ENCODE results near the gene DAW1.

The DAW1 gene

DNA sequence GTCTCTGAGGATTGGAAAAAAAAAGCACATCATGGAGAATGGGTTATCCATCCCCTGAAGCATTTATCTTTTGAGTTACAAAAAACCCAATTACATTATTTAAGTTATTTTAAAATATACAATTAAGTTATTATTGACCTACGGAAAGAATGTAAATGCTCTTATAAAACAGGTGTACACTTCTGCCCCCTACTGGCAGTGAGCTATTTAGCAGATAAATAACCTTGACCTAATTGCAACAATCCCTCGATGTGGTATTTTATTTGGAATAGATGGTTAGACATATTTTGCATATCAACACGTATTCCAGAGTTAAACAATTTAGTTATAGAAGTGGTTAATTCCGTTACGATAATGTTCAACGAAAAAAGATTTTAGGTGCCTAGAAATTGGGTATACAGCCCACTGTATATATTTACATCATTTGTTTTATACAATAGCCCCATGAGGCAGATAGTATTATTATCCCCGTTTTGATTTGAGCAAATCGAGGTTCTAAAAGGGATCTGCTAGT lies 9.1 kb upstream of the DAW1 start:
- peak; percentile 80 for DNase-seq (ENCODE audit: low read depth)

DNA sequence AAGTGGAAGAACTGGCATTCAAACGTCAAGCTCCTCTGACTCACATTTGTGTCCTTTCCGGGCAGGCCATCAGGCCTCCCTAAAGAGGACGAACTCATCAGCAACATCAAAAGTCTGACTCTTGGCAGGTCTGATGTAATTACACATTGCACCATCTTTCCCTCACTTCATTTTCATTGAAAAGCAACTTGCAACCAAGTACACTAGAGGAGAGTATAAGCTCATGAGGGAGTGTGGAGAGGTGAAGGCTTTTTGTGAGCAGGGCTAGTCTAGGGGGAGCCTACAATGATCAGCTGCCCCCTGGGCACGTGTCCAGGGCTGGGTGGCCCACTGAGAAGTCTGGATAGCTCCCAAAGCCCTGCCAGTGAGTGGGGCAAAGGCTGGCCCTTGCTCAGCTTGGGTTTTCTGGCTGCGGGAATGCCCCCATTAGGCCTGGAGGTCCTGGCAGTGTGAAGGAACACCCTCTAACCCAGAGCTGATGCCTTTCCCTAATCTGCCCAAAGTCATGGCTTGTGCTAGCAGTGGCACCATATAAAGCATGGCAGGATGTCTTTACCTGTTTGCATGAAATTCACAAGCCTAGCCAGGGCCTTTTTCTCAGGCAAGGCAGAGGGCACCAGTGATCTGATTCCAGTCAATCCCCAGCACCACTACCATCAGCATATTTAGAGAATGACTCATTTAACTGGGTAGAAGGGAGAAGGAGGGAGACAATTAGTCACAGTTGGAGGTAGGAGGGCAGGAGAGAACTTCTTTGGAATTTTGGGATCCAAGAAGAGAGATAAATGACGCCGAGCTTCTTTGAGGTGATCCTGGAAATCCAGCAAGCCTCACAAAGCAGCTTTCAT lies 8.5 kb upstream of the DAW1 start:
- peak; percentile 97 for DNase-seq (ENCODE audit: low read depth)

DNA sequence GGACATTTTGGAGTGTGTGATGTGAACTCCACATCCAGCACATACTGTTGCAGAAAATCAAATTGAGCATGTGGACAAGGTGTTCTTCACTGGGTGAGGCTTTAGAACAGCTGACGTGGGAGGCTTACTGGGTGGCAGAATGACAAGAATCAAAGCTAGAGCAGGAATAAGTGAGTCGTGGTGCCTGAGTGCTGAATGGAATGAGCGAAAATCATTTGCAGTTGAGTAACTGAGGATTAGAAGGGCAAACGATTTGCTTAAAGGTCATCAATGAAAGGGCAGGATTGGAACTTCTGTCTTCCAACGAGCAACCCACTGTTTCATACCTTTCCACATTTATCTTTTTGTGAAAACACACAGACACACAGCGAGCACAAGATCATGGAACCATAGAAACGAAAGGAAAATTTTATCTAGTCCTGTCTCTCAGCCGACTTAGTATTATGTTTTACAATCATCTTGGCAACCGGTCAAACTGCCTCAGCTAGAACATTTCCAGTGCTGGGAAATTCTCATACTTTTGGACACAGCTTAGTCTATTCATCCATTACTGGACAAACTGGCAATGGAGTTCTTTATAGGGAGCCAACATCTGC lies 7.2 kb upstream of the DAW1 start:
- peak; percentile 84 for DNase-seq (ENCODE audit: low read depth)

DNA sequence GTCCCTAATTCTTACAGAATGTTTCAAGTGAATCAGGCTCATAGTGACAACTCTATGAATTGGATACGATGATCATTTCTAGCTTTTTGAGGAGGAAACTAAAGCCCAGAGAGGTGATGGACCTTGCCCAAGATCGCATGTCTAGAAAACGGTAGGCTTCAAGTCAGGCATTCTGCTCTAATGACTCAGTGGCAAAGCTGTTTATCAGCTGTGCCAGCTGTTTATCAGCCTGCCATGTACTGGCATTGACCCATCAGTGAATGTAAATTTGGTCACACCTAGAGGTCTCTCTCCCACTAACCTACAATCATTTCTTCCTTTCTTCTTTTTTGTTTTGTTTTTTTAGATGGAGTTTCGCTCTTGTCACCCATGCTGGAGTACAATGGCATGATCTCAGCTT lies 6.1 kb upstream of the DAW1 start:
- no peak for DNase-seq (ENCODE audit: low read depth)

DNA sequence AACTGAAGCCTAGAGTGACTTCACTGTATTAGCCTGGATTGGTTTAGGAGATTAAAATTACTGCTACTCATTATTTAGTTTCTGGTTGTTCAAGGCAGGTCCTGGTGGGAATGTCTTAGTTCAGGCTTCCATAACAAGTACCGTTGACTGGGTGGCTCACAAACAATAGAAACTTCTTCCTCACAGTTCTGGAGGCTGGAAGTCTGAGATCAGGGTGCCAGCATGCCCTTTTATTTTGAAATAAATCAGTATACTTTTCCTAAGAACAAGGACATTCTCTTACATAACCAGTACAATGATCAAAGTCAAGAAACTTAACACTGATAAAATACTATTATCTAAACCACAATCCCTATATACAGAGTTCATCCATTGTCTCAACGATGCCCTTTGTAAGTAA lies 4.0 kb upstream of the DAW1 start:
- DNase-seq (ENCODE audit: low read depth): no peak

DNA sequence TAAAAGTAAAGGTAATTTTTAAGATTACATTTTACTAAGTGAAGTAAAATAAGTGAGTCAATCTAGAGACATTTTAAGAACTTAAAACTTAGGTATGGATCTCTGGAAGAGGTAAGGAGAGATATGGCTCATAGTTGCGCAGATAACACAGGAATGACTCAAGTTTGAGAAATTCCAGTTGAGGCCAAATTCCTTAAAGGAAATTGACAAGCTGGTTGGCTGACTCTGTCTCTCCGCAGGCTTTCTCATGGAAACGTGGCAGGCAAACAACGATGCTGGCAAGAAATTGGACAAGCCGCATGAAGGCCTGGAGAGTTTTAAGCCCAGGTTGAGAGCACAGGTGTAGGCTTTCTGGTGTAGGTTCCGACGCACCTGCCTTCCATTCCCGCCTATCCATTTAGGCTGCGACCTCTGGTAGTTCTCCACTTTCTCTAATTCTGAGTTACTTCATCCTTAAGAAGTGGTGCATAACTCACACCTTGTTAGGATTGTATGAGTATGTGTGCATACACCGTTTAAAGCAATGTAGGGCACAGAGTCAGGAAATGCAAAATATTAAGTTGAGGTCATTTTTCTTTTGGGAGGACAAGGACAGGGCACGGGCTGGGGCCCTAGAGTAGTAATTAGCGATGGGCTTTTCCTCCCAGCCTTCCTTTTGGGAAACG lies 589 bp upstream of the DAW1 start:
- peak; percentile 95 for DNase-seq (ENCODE audit: low read depth)

DNA sequence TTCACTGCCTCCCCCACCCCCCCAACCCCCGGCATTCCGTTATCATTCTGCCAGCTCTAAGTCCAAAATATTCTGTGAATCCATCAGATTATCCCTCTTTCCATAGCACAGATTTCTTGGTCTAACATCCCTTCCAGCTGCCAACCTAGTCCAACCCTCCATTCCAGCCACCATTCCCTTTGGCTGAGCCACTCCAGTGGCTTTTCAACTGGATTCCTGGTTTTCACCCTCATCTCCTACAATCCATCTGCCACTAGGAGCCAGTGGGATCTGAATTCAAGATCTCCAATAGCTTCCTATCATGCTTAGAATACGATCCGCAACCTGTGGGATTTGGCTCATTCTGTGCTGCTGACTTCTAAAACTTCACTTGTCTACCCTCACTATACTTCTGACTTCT lies 1.2 kb downstream of the DAW1 start:
- no peak for DNase-seq (ENCODE audit: low read depth)

DNA sequence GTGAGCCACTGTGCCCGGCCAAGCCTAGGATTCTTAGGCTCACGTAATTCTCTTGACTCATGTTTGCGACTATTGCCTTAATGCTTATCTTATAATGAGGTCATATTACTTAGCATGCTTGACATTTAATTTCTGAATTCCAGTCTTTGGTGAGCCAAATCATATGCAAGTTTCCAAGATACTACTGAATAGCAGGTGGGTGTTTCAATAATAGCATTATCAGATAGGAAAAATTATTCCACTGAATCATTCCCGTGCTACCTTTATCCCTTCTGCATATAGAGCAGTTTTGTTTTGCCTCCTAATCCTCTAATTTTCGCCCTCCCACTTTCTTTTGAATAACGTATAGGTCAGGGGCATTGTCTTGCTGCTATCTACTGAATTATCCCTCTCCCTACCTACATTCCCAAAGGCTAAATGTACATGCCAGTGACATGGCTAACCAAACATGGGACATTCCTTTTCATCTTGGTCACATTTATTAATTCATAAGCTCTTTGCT lies 4.9 kb downstream of the DAW1 start:
- DNase-seq (ENCODE audit: low read depth): peak; percentile 81

DNA sequence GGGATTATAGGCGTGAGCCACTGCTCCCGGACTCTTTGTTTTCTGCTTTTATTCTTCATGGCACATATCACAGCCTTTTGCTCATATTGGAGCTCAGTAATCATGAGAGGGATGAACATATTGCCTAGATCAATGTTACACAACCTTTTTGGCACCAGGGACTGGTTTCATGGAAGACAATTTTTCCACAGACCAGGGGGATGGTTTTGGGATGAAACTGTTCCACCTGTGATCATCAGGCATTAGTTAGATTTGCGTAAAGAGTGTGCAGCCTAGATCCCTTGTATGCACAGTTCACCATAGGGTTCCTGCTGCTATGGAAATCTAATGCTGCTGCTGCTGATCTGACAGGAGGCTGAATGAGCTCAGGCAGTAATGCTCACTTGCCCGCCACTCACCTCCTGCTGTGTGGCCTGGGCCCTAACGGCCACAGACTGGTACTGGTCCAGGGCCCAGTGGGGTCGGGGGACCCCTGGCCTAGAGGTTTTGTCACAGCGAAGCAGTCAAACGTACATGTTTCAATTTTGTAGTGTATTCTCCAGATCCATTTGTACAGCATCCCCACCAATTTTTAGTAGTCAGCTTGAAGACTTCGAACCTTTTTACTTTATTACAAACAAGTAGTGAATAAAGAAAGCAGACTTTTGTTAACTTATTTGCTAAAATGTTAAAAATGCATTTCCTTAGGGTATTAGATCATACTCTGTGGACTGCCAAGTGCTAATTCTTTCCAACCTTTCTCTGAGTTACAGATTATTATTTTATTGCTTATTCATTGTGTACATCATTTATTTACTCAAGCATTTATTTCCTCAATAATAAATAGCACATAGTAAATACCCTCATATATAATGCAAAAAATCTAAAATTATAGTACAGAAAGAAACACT lies 6.2 kb downstream of the DAW1 start:
- peak; percentile 54 for DNase-seq (ENCODE audit: low read depth)

DNA sequence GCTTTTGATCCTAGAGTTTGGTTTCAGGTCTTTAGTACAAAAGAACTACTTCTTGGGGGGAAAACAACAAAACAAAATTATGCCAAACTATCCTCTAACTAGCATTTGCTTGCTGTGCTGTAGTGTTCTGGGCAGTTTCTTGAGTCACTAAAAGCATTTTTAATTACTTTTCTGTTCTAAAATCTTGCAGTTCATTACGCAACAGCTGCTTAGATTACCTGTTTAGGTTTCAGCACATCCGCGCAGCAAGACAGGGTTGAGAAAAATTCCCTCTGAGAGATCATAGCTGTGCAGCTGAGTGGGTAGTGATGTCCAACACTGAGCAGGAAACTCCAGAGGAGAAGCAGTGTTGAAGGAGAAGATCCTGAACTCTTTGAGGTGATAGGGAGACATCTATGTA lies 9.0 kb downstream of the DAW1 start:
- DNase-seq (ENCODE audit: low read depth): peak; percentile 51

DNA sequence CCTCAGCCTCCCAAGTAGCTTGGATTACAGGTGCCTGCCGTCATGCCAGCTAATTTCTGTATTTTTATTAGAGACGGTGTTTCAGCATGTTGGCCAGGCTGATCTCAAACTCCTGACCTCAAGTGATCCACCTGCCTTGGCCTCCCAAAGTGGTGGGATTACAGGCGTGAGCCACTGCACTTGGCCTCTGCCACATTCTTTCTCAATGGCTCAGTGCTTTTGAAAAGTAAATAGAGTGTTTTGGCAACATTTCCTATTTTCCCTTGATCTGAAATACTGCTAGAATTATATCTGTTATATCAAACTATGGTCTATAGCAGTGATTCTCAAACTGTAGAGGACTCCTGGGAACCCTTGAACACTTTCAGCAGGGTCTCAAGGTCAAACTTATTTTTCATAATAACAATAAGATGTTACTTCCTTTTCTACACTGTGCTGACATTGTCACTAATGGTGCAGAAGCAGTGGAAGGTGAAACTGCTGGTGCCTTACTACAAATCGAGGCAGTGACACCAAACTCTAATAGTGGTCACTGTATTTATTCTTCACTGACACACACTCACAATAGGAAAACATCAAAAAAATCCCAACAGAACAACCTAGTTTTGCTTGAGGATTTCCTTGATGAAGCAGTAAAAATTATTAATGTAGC lies 10.6 kb downstream of the DAW1 start:
- DNase-seq (ENCODE audit: low read depth): peak; percentile 62

DNA sequence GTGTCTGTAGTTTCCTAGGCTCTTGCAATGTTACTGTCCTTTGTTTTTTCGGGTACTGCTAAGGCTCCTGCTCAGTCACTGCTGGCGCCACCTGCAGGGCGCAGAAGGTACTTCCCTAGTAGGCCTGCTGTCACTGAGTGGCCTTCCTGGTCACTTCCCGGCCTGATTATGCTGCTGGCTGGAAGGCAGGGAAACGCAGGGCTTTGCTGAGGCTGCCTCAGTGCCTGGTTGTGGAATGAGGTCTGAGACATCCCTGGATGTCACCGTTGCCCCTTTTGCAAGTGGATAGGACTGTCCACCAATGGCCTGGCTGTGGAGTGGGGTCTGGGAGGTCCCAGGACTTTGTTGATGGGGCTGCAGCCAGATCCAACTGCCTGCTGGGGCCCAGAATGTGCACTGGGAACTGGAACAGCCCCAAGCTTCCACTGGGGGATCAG lies 13.1 kb downstream of the DAW1 start:
- DNase-seq (ENCODE audit: low read depth): peak; percentile 73

DNA sequence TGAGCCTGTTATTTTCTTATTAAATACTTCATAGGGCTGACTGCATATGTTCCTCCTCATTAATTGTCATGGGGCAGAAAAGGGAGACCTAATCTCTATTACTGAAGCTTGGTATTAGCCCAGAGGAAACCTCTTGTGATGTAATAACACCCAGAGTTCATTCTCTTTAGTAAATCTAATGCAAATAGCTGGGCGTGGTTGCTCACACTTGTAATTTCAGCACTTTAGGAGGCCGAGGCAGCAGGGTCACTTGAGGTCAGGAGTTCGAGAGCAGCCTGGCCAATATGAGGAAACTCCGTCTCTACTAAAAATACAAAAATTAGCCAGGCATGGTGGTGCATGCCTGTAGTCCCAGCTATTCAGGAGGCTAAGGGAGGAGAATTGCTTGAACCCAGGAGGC lies 14.7 kb downstream of the DAW1 start:
- no peak for DNase-seq (ENCODE audit: low read depth)

DNA sequence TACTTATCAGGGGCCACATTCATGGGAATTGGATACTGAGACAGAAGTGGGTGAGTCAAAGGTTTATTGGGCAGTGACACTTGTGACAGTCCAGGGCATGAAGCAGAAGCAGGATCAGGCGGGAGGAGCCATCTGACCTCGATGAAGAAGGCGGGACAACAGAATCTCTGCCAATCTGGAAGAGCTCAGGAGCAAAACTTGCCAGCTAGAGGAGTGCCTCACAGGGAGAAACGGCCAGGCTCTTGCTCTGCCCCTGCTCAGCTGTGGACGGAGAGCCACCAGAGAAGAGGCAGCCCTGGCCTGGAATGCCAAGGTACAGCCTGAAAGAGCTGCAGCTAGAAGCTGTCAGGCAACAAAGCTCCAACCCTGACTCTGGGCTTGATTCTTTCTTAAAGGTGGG lies 16.9 kb downstream of the DAW1 start:
- DNase-seq (ENCODE audit: low read depth): no peak

DNA sequence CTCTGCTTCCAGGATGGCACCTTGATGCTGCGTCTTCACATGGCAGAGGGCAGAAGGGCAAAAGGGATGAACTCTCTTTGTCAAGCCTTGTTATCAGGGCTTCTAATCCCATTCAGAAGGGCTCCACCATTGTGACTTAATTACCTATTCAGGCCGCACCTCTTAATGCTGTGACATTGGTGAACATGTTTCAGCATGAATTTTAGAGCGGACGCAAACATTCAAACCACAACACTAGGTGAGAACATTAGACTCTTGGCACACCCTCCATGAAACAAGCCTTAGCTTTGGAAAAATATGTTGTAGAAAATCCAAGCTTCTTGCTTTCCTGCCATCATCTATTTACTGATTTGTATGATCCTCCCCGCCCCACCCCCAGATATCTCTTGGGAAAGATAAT lies 17.9 kb downstream of the DAW1 start:
- no peak for DNase-seq (ENCODE audit: low read depth)

DNA sequence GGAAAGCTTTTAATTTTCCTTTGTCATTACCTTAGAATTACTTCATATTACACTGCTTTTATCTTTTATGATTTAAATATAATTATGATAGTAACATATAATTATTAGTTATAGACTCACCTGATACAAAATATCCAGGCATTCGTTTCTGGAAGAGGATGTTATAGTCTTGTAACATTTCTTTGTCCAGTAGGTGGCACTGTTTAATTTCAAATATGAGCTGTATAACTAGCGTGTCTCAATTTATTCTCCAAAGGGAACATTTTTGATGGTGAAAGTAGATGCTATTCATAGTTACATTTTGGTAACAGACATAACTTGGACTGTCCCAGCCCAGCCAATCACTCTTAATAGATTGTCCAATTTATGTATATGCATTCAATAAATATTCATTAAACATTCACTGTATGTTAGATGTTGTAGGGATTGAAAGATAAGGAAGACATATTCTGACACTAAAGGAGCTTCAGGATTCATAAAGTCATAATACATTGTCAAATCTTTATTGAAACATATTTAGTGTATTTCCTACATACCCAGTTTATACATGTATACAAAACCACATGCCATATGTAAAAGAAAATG lies 19.2 kb downstream of the DAW1 start:
- DNase-seq (ENCODE audit: low read depth): peak; percentile 54

DNA sequence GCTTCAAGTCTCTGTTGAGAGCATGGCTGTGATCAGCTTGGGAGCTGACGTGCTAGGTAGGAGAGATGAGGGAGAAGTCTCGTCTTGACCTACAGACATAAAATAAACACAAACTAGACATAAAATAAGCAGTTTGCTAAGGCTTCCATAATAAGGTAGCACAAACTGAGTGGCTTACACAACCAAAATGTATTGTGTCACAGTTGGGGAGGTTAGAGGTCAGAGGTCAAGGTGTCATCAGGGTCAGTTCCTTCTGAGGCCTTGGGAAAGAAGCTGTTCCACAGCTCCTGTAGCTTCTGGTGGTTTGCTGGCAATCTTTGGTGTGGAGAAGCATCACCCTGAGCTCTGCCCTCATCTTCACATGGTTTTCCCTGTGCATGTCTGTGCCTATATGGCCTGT lies 20.2 kb downstream of the DAW1 start:
- no peak for DNase-seq (ENCODE audit: low read depth)

DNA sequence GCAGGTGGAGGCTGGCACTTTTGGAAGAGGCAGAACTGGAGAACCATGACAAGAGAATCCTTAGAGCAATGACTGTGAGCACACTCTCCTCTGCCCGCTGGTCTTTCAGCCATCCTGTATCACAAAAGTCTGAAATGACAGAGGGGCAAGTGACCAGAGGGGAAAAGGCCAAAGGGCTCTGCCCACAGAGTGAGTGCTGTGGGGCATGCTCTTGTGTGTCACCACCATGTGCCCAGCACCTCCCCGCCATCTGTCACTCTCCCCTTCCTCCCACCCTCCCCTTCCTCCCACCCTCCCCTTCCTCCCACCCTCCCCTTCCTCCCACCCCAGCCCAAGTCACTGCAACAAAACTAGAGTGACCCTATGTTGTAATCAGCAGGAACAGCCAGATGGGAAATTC lies 31.9 kb downstream of the DAW1 start:
- DNase-seq (ENCODE audit: low read depth): no peak

DNA sequence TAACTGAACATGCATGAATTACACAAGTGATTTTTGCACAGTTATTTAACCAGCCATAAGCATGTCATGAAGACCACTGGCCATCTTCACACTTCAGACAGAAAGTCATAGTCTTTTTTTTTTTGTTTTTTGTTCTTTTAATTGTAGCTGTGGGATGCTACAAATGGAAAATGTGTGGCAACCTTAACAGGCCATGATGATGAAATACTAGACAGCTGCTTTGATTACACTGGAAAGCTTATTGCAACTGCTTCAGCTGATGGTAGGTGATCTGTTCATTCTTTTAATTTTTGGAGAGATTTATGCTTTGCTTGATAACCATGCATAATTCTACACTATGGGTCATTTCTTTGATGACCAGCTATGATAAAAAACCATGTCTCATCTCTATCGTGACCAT lies 35.6 kb downstream of the DAW1 start:
- peak; percentile 35 for DNase-seq (ENCODE audit: low read depth)

DNA sequence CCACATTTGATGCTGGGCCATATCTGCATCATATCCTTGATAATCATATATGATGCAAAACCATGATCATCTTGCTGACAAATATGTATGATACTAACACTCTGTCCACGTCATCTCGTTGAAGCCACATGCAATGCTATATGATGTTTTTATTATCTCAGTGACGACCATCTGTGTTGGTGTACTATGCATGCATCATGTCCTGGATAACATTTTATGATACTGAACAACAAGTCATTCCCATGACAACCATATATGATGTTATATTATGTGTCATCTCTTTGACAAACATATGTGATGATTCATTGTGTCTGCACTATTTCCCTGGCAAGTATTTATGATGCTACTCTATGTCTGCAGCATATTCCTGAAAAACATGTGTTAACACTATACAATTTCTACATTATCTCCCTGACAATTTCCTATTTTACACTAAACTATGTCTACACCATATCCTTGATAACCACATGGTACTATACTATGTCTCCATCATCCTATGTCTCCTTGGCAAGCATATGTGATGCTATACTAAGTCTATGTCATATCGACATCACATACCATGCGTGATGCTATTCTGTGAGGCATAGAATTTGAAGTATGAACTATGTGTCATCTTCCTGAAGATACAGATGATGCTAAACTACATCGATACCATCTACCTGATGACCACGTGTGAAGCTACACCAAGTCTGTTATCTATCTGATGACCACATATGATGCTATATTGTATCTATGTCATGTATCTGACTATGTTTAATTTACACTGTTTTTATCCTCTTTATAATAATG lies 37.0 kb downstream of the DAW1 start:
- peak; percentile 43 for DNase-seq (ENCODE audit: low read depth)
